Parathyroid adenoma (tissue), 2 donors: ENCODE results near the gene ITPK1.

Source experiments
- H2AFZ ChIP-seq: fragments of 300-600 bp; sonication (generic); one replicate; pipeline ENCODE4 v1.7.0; 2017; ENCODE audit warnings: antibody characterized with exemption, mild to moderate bottlenecking
- H3K27ac ChIP-seq: fragments of 300-600 bp; sonication (generic); one replicate; pipeline ENCODE4 v1.7.0; 2017
- H3K27me3 ChIP-seq: fragments of 300-600 bp; sonication (generic); one replicate; pipeline ENCODE4 v1.7.0; 2017; ENCODE audit warnings: low read length; ENCODE audit not compliant: control insufficient read depth, insufficient read depth
- H3K36me3 ChIP-seq: fragments of 300-600 bp; sonication (generic); one replicate; pipeline ENCODE4 v1.7.0; 2017; ENCODE audit warnings: low read length; ENCODE audit not compliant: control insufficient read depth, insufficient read depth
- H3K4me1 ChIP-seq: fragments of 300-600 bp; sonication (generic); one replicate; pipeline ENCODE4 v1.7.0; 2017; ENCODE audit warnings: control low read depth
- H3K4me2 ChIP-seq: fragments of 300-600 bp; sonication (generic); one replicate; pipeline ENCODE4 v1.7.0; 2017; ENCODE audit warnings: low read length
- H3K4me3 ChIP-seq: fragments of 300-600 bp; sonication (generic); one replicate; pipeline ENCODE4 v1.7.0; 2017; ENCODE audit warnings: low read depth, low read length
- H3K79me2 ChIP-seq: fragments of 300-600 bp; sonication (generic); one replicate; pipeline ENCODE4 v1.7.0; 2017; ENCODE audit warnings: control low read depth
- H3K9ac ChIP-seq: fragments of 300-600 bp; sonication (generic); one replicate; pipeline ENCODE4 v1.7.0; 2017; ENCODE audit warnings: mild to moderate bottlenecking
- H3K9me3 ChIP-seq: fragments of 300-600 bp; sonication (generic); one replicate; pipeline ENCODE4 v1.7.0; 2017; ENCODE audit warnings: low read length; ENCODE audit not compliant: control insufficient read depth
- TF ChIP-seq, protein P1 (sequence below): fragments of 300-600 bp; sonication (generic); IDR thresholded peaks from one replicate; pipeline ENCODE4 v1.7.0; 2017; ENCODE audit warnings: antibody characterized with exemption, mild to moderate bottlenecking
- donor health status: primary hyperparathyroidism.

The ITPK1 gene

DNA sequence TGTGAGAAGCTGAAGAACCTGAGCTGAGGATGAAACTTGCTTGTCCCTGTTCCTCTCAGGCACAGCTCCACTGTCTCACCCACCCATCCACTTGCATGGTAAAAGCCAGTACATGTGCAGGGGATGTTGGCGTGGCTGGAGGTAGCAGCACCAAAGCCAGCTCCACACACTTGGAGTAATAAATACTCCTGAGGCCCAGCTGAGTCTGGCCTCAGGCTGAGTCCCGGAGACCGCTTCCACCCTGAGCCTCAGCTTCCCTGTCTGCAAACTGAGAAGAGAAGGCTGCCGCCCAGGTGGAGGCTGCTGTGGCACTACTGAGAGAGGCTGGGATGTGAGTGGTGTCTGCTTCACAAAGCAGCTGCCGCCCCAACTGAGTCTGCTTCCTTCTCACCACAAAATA is 173.6 kb downstream of the ITPK1 start:
- H3K4me3 ChIP-seq = no peak overlapping the region
- no peak overlapping the region for H3K27ac ChIP-seq
- no peaks in the 10 kb centered on the region for H3K27me3 ChIP-seq
- peaks cover 5% of the 10 kb centered on the region for H3K79me2 ChIP-seq
- H3K4me1 ChIP-seq = peaks cover 12% of the 10 kb centered on the region
- TF ChIP-seq, protein P1, sequence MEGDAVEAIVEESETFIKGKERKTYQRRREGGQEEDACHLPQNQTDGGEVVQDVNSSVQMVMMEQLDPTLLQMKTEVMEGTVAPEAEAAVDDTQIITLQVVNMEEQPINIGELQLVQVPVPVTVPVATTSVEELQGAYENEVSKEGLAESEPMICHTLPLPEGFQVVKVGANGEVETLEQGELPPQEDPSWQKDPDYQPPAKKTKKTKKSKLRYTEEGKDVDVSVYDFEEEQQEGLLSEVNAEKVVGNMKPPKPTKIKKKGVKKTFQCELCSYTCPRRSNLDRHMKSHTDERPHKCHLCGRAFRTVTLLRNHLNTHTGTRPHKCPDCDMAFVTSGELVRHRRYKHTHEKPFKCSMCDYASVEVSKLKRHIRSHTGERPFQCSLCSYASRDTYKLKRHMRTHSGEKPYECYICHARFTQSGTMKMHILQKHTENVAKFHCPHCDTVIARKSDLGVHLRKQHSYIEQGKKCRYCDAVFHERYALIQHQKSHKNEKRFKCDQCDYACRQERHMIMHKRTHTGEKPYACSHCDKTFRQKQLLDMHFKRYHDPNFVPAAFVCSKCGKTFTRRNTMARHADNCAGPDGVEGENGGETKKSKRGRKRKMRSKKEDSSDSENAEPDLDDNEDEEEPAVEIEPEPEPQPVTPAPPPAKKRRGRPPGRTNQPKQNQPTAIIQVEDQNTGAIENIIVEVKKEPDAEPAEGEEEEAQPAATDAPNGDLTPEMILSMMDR = no peak
- no peak overlapping the region for H2AFZ ChIP-seq
- H3K4me2 ChIP-seq = no peak overlapping the region
- no peaks in the 10 kb centered on the region for H3K36me3 ChIP-seq
- no peaks in the 10 kb centered on the region for H3K9me3 ChIP-seq
- H3K9ac ChIP-seq = no peak overlapping the region

DNA sequence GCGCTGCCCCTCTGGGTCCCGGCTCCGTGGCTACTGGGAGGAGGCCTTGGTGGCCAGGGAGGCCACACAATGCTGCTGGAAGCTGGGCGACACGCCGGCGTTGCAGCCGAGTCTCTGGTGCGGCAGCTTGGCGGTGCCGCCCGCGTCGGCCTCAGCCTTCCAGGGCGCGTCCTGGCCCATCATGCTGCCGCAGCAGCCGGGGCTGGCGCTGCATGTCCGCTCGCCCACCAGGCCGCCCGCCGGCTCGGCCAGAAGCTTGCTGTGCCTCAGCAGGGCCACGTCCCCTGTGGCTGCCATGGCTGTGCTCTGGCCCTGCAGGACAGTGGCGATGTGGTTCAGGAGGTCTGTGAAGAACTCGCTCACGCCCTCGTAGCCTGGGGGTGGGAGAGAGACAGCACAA is 174.2 kb downstream of the ITPK1 start:
- H3K9me3 ChIP-seq = no peaks in the 10 kb centered on the region
- no peaks in the 10 kb centered on the region for H3K27me3 ChIP-seq
- no peak overlapping the region for H3K4me3 ChIP-seq
- no peak overlapping the region for H3K9ac ChIP-seq
- TF ChIP-seq, protein P1 = no peak
- no peak overlapping the region for H2AFZ ChIP-seq
- H3K27ac ChIP-seq = no peak overlapping the region
- peaks cover 1% of the 10 kb centered on the region for H3K79me2 ChIP-seq
- H3K36me3 ChIP-seq = no peaks in the 10 kb centered on the region
- H3K4me1 ChIP-seq = peaks cover 17% of the 10 kb centered on the region
- no peak overlapping the region for H3K4me2 ChIP-seq

DNA sequence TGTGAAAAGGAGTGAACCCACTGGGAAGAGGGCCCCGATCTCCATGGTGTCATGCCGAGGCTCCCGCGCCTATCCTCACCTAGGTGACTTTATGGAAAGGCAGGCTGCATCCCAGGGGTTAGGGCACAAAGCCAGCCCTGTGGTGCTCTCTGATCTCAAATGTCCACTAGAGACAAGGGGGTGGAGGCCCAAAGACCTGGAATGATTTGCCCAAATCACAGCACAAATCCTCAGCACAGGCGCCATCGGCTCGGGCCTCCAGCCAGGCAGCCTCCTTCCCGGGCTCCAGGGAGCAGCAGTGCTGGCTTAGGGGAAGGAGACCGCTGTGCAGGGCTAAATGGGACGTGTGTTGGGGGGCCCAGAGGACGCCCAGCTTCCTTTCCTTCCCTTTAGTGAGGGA is 175.2 kb downstream of the ITPK1 start:
- no peaks in the 10 kb centered on the region for H3K79me2 ChIP-seq
- TF ChIP-seq, protein P1 = no peak
- peaks cover 19% of the 10 kb centered on the region for H3K4me1 ChIP-seq
- no peak overlapping the region for H3K4me2 ChIP-seq
- H2AFZ ChIP-seq = no peak overlapping the region
- H3K9me3 ChIP-seq = no peaks in the 10 kb centered on the region
- no peak overlapping the region for H3K27ac ChIP-seq
- H3K27me3 ChIP-seq = no peaks in the 10 kb centered on the region
- no peak overlapping the region for H3K4me3 ChIP-seq
- no peaks in the 10 kb centered on the region for H3K36me3 ChIP-seq
- no peak overlapping the region for H3K9ac ChIP-seq

DNA sequence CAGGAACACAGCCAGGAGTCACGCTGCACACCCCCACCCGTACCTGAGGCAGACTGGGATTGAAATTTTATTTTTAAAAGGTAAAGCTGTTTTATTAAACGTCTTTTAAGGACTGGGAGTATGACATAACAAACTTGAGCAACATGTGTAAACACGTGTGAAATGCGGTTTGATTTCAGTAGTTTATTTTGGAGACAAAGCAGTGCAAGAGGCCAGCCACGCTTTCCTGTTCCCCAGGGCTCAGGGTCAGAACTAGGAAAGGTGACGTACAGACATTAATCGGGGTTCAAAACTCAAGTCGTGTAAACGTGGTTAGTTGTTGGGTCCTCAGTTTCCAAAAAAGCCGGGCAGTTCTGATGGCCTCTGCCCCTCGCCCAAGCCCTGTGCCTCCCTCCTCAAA is 176.0 kb downstream of the ITPK1 start:
- Histone ChIP-seq H3K27ac (no peak overlapping the region), H3K4me1 (peaks cover 22% of the 10 kb centered on the region), H3K4me3 (no peak overlapping the region), H3K27me3 (no peaks in the 10 kb centered on the region), H3K9ac (no peak overlapping the region), H3K4me2 (no peak overlapping the region), H3K36me3 (no peaks in the 10 kb centered on the region), H3K9me3 (no peaks in the 10 kb centered on the region), H2AFZ (no peak overlapping the region), H3K79me2 (no peaks in the 10 kb centered on the region)
- TF ChIP-seq, protein P1 = no peak

DNA sequence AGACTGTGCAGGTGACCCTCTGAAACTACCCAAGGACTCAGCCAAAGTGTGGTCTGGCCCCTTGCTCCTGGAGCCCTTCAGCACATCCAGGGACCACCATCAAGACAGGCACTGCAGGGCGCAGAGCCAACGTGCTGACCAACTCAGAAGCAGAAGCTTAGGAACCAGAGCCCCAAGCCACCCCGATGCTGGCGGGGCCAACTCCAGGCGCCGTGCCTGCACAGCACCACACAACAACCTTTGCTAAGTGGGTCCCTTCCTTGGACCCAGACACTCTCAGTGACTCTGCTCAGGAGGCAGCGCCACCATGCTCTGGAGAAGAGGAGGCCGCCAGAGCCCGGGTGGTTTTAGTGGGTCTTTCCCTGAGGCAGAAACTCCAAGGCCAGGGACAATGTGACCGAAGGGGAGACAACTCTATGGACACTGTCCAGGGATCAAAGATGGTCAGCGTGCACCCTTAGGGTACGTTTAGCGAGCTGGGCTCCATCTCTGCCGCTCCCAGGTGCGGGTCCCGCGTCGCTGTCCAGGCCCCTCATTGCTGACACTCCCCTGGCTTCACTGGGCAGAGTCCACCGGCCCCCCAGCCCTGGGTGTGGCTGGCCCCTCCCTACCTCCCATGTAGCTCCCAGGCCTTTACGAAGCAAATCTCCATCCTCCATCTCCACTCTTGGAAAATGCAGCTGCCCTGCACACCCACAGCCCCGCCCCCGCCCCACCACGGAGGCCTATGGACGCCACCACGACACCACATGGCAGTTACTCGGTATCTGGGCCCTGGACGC is 176.6 kb downstream of the ITPK1 start:
- TF ChIP-seq, protein P1 = no peak
- Histone ChIP-seq H3K79me2 (no peaks in the 10 kb centered on the region), H3K9me3 (no peaks in the 10 kb centered on the region), H3K4me1 (peaks cover 29% of the 10 kb centered on the region), H3K27ac (no peak overlapping the region), H3K9ac (no peak overlapping the region), H2AFZ (no peak overlapping the region), H3K4me3 (no peak overlapping the region), H3K36me3 (no peaks in the 10 kb centered on the region), H3K4me2 (no peak overlapping the region), H3K27me3 (no peaks in the 10 kb centered on the region)
